ENCODE measurements around the gene SLC7A1. TPM values are rescaled to one million over a fixed set of nuclear protein-coding genes. Genes with fewer than 3 reads are reported as not detected.

SLC7A1 gene
- total and polyA plus RNA-seq, 2 of the 4 experiments (the other 2 are of a cell fraction) = 9.7 to 22.3 TPM

DNA sequence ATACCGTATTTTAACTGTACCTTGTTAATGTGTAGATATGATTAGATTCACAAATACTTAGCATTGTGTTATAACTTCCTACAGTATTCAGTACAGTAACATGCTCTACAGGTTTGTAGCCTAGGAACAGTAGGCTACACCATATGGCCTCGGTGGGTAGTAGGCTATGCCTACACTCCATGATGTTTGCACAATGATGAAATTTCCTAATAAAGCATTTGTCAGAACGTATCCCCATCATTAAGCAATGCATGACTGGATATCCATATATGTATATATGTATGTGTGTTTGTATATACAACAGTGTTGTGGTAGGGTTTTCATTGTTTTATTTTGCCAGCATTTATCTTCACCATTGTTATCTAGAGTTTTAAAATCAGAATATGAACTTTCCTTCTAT is 119.4 kb downstream of the SLC7A1 start:
- Histone ChIP-seq H4K8ac (ENCODE audit: low read depth in 2 of 2, low read length in 2 of 2) (no peak overlapping the region), H3K14ac (replicated peaks; ENCODE audit: low read depth, low read length) (no peak overlapping the region), H3K18ac (ENCODE audit: low read depth, low read length) (no peak overlapping the region), H3K4ac (ENCODE audit: low read depth, low read length) (no peak overlapping the region), H3K36me3 (ENCODE audit: control insufficient read depth, insufficient read depth, low read length) (no peaks in the 10 kb centered on the region), H2AK5ac (ENCODE audit: low read depth, low read length) (no peak overlapping the region), H3K9me3 (ENCODE audit: control insufficient read depth, insufficient read depth, low read length) (no peaks in the 10 kb centered on the region), H3K23ac (ENCODE audit: low read depth, low read length) (no peak overlapping the region), H3K4me1 (ENCODE audit: control insufficient read depth, insufficient read depth, low read length) (peaks cover 2% of the 10 kb centered on the region), H4K5ac (ENCODE audit: low read depth, low read length) (no peak overlapping the region), H2BK15ac (ENCODE audit: low read depth, low read length) (no peak overlapping the region), H3K4me3 (ENCODE audit: insufficient read depth, low read depth, low read length) (no peak overlapping the region), H2AFZ (replicated peaks; ENCODE audit: low read length, poor library complexity) (no peak overlapping the region), H3K79me1 (ENCODE audit: low read depth in 1 of 2, low read length in 2 of 2) (no peaks in the 10 kb centered on the region), H3K27ac (ENCODE audit: insufficient read depth, low read length) (no peak overlapping the region), H2BK5ac (ENCODE audit: low read depth, low read length, poor library complexity, severe bottlenecking) (no peak overlapping the region), H4K20me1 (ENCODE audit: insufficient read depth, low read length) (no peaks in the 10 kb centered on the region), H3K56ac (ENCODE audit: extremely low read depth, insufficient read depth, low read length) (no peak overlapping the region), H3K9ac (ENCODE audit: low read depth, low read length) (no peak overlapping the region), H3K4me2 (ENCODE audit: low read depth, low read length) (no peak overlapping the region), H4K91ac (ENCODE audit: insufficient read depth, low read depth, low read length) (no peak overlapping the region), H3K27me3 (ENCODE audit: control insufficient read depth, insufficient read depth, low read length) (peaks cover 31% of the 10 kb centered on the region), H2BK20ac (ENCODE audit: low read depth, low read length) (no peak overlapping the region; the same call in 1 of the 2 replicates), H3K9me1 (ENCODE audit: insufficient read depth, low read length) (no peaks in the 10 kb centered on the region; the same call in 1 of the 2 replicates), H2BK120ac (ENCODE audit: low read depth, low read length) (no peak overlapping the region), H2AK9ac (replicated peaks; ENCODE audit: low read depth, low read length, poor library complexity) (no peak overlapping the region)
- intact Hi-C loops (cut with micrococcal nuclease) = no loop called here
- WGBS, 2 experiments (ENCODE audit: extremely low coverage in 2 of 2, insufficient read length in 1 of 2) = no CpG with 5 or more reads among the region's 3 CpGs
- in situ Hi-C loops (cut with MboI; ENCODE audit: low sequenced_read_pairs) = no loop called here
- CTCF ChIA-PET = no interaction called here
- POLR2A ChIA-PET (ENCODE audit: unreplicated experiment) = interaction anchor here (0.6 kb wide), 1 partner anchor 21 kb away, joined by 3 read pairs; no protein-coding TSS in a partner anchor
- TF ChIP-seq FOS (IDR thresholded peaks at IDR 0.05; ENCODE audit: low read depth, low read length) = no peak
- no peak for TF ChIP-seq MAFK (IDR thresholded peaks at IDR 0.05; ENCODE audit: low read depth, low read length)
- TF ChIP-seq MXI1 (IDR thresholded peaks at IDR 0.05; ENCODE audit: borderline replicate concordance, low read depth, low read length) = no peak
- TF ChIP-seq, protein P1, sequence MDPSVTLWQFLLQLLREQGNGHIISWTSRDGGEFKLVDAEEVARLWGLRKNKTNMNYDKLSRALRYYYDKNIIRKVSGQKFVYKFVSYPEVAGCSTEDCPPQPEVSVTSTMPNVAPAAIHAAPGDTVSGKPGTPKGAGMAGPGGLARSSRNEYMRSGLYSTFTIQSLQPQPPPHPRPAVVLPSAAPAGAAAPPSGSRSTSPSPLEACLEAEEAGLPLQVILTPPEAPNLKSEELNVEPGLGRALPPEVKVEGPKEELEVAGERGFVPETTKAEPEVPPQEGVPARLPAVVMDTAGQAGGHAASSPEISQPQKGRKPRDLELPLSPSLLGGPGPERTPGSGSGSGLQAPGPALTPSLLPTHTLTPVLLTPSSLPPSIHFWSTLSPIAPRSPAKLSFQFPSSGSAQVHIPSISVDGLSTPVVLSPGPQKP (IDR thresholded peaks at IDR 0.05; ENCODE audit: borderline replicate concordance, low read depth, low read length) = no peak
- no peak for TF ChIP-seq NFE2L2 (IDR thresholded peaks at IDR 0.05; ENCODE audit: low read depth, low read length)
- no peak for TF ChIP-seq BHLHE40 (IDR thresholded peaks at IDR 0.05; ENCODE audit: low read depth, low read length)
- TF ChIP-seq, protein P2, sequence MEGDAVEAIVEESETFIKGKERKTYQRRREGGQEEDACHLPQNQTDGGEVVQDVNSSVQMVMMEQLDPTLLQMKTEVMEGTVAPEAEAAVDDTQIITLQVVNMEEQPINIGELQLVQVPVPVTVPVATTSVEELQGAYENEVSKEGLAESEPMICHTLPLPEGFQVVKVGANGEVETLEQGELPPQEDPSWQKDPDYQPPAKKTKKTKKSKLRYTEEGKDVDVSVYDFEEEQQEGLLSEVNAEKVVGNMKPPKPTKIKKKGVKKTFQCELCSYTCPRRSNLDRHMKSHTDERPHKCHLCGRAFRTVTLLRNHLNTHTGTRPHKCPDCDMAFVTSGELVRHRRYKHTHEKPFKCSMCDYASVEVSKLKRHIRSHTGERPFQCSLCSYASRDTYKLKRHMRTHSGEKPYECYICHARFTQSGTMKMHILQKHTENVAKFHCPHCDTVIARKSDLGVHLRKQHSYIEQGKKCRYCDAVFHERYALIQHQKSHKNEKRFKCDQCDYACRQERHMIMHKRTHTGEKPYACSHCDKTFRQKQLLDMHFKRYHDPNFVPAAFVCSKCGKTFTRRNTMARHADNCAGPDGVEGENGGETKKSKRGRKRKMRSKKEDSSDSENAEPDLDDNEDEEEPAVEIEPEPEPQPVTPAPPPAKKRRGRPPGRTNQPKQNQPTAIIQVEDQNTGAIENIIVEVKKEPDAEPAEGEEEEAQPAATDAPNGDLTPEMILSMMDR (conservative IDR thresholded peaks at IDR 0.05; ENCODE audit: low read depth, low read length) = no peak
- no peak for TF ChIP-seq CEBPB (IDR thresholded peaks at IDR 0.05; ENCODE audit: low read depth, low read length)
- no peak for TF ChIP-seq RFX5 (IDR thresholded peaks at IDR 0.05; ENCODE audit: low read depth, low read length)
- no peak for TF ChIP-seq RAD21 (IDR thresholded peaks at IDR 0.05; ENCODE audit: low read length)
- TF ChIP-seq POLR2A (IDR thresholded peaks at IDR 0.05; ENCODE audit: low read depth, low read length) = no peak
- no peak for TF ChIP-seq SMC3 (IDR thresholded peaks at IDR 0.05; ENCODE audit: low read depth, low read length)
- TF ChIP-seq RCOR1 (IDR thresholded peaks at IDR 0.05; ENCODE audit: insufficient replicate concordance, low read length) = no peak
- TF ChIP-seq MAZ (IDR thresholded peaks at IDR 0.05; ENCODE audit: borderline replicate concordance, low read depth, low read length) = no peak
- no peak for TF ChIP-seq CHD1 (IDR thresholded peaks at IDR 0.05; ENCODE audit: low read depth, low read length)
- TF ChIP-seq, protein P3, sequence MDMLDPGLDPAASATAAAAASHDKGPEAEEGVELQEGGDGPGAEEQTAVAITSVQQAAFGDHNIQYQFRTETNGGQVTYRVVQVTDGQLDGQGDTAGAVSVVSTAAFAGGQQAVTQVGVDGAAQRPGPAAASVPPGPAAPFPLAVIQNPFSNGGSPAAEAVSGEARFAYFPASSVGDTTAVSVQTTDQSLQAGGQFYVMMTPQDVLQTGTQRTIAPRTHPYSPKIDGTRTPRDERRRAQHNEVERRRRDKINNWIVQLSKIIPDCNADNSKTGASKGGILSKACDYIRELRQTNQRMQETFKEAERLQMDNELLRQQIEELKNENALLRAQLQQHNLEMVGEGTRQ (IDR thresholded peaks at IDR 0.05; ENCODE audit: low read depth, low read length) = no peak
- BruUV-seq (replicated peaks) = no TSS peak
- DNase-seq (no peak), ATAC-seq (ENCODE audit: low read depth) (no peak)
- dilution Hi-C loops (cut with HindIII; ENCODE audit: low sequenced_read_pairs, unreplicated experiment) = no loop called here
